C4-2B (cell line): ENCODE data around the gene WWOX.
A peak's percentile ranks its signal among the peaks of the same experiment; 100 is the strongest.

Source experiments
- CTCF ChIP-seq: fragments of 450-650 bp; conservative IDR thresholded peaks from 2 replicates; pipeline ENCODE4 v1.5.1; 2017; ENCODE audit warnings: mild to moderate bottlenecking
- ZFX ChIP-seq: fragments of 450-650 bp; IDR thresholded peaks from 2 replicates; pipeline ENCODE4 v1.6.1; 2017

GRCh38 chr16:78227855-78228254, 128.4 kb downstream of the WWOX start:
- peak; percentile 56 for TF ChIP-seq CTCF
- TF ChIP-seq ZFX, result no peak
